Breast epithelium (tissue), 4 donors: ENCODE results near the gene OGFR. TPM values are rescaled to one million over a fixed set of nuclear protein-coding genes. Genes with fewer than 3 reads are reported as not detected.

Experiments
- DNase-seq, 2 donors: peaks; one replicate each; pipeline ENCODE4 v3.0.0-alpha.2; 2019; ENCODE audit warnings: low spot score in 2 of 2
- H3K27ac ChIP-seq, 2 donors: fragments of 200-600 bp; sonication (generic) in 1 of 2; one replicate each; pipeline ENCODE4 v1.5.1; 2016 to 2019; ENCODE audit warnings: mild to moderate bottlenecking in 1 of 2
- H3K27me3 ChIP-seq, 2 donors: fragments of 200-600 bp; sonication (generic) in 1 of 2; one replicate each; pipeline versions ENCODE4 v1.5.1 to v1.6.0; 2017 to 2019; ENCODE audit warnings: control low read depth in 1 of 2, mild to moderate bottlenecking in 1 of 2
- H3K36me3 ChIP-seq: fragments of 200-600 bp; one replicate; pipeline ENCODE4 v1.5.1; 2019
- H3K4me1 ChIP-seq, 2 donors: fragments of 200-600 bp; sonication (generic); one replicate each; pipeline ENCODE4 v1.5.1; 2016 to 2019; ENCODE audit warnings: control low read depth in 1 of 2
- H3K4me3 ChIP-seq, 3 donors: fragments of 200-600 bp; sonication (generic); 1 replicate in 2 of 3; 2 replicates in 1 of 3; pipeline ENCODE4 v1.5.1; 2016 to 2019; ENCODE audit warnings: mild to moderate bottlenecking in 3 of 3, moderate library complexity in 2 of 3
- H3K9me3 ChIP-seq, 2 donors: fragments of 200-600 bp; sonication (generic) in 1 of 2; one replicate each; pipeline ENCODE4 v1.5.1; 2016 to 2019; ENCODE audit warnings: control low read depth in 1 of 2
- CTCF ChIP-seq, 3 donors: fragments of 450-650 bp; IDR thresholded peaks; one replicate each; pipeline ENCODE4 v1.5.1; 2016 to 2017; ENCODE audit warnings: antibody characterized with exemption in 3 of 3, mild to moderate bottlenecking in 3 of 3, moderate library complexity in 3 of 3
- POLR2A ChIP-seq: fragments of 450-650 bp; IDR thresholded peaks from one replicate; pipeline ENCODE4 v1.6.1; 2016; ENCODE audit warnings: antibody characterized with exemption, mild to moderate bottlenecking, moderate library complexity
- POLR2AphosphoS5 ChIP-seq, 3 donors: sonication (generic); formaldehyde crosslinking; IDR thresholded peaks; one replicate each; pipeline ENCODE4 v1.6.1; 2017; ENCODE audit warnings: antibody characterized with exemption in 3 of 3
- intact Hi-C: fragments of 100-400 bp; cut with DNase I; formaldehyde crosslinking; loops from one replicate; pipeline ENCODE4 v1.15.1; 2023; ENCODE audit warnings: low total_unique reads
- total RNA-seq, 3 donors: library from RNA; depleted of rRNA; stranded (reverse); fragments of >200 nt; gene quantifications; one replicate each; pipeline ENCODE4 v1.1.0, GENCODE V29; 2016

Gene OGFR
- total RNA-seq, 3 donors from 2014 or later = 38.5 to 45.3 (median 44.2) TPM

DNA sequence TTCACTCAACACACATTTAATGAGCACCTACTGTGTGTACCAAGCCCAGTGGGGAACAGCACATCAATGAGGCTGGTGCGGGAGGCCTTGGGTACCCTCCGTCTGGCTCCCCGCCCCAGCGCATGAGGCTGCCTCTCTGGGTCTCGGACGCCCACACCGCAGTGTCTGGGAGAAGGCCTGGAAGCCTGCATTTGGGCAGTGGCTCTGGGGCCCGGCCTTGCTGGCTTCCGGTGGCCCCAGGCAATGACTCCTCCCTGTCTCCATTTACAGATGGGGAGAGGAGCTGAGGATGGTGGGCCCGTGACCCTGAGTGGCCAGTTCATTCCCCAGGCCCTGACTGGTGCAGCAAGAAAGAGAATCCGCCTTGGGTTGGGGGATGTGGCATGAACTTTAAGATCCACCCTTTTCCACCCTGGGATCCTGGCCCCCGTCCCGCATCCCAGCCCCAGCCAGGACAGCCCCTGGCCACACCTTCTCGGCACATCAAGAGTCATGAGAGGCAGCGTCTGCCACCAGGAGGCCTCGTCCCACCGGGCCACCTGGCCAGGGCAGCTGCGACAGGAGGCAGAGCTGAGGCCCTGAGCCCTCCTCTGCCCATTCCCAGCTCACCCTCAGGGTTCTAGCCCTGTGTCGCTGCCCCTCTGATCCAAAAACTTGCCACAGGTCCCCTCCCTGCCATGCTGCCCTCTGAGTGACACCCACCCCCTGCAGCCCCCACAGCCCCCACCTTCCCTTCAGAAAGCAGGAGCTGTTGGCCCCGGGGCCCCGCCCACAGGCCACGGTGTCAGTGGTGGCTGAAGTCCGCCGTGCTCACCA is 25.8 kb upstream of the OGFR start:
- TF ChIP-seq POLR2A = no peak
- TF ChIP-seq CTCF (IDR thresholded peaks at IDR 0.05) = no peak
- no peak for TF ChIP-seq POLR2AphosphoS5 (IDR thresholded peaks at IDR 0.05)
- no peak overlapping the region for H3K27ac ChIP-seq
- no peak for DNase-seq
- peaks cover 0 to 36% of the 10 kb centered on the region in 2 donors for H3K27me3 ChIP-seq
- H3K4me3 ChIP-seq = no peak overlapping the region
- H3K4me1 ChIP-seq = no peaks in the 10 kb centered on the region
- no peaks in the 10 kb centered on the region for H3K9me3 ChIP-seq
- no peaks in the 10 kb centered on the region for H3K36me3 ChIP-seq
- intact Hi-C loops = loop anchor here (5.0 kb wide), 1 partner anchor 628 kb away; no protein-coding TSS in a partner anchor

DNA sequence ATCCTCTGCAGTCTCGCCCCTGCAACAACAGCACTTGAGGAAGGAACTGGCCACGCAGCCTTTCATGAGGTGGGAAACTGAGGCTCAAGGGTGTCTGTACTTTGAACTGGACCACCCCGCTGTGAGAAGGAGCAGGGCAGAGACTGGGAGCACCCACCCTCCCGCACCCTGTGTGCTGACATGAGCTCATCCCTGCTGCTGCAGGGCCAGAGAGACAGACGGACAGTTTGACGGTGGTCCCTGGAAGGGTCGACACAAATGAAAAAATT is 25.3 kb upstream of the OGFR start:
- no peaks in the 10 kb centered on the region for H3K9me3 ChIP-seq
- no peaks in the 10 kb centered on the region for H3K4me1 ChIP-seq
- DNase-seq = no peak
- no peak for TF ChIP-seq POLR2AphosphoS5 (IDR thresholded peaks at IDR 0.05)
- no peak for TF ChIP-seq POLR2A
- TF ChIP-seq CTCF (IDR thresholded peaks at IDR 0.05) = no peak
- peaks cover 0 to 36% of the 10 kb centered on the region in 2 donors for H3K27me3 ChIP-seq
- intact Hi-C loops = loop anchor here (5.0 kb wide), 1 partner anchor 628 kb away; no protein-coding TSS in a partner anchor
- no peaks in the 10 kb centered on the region for H3K36me3 ChIP-seq
- H3K27ac ChIP-seq = no peak overlapping the region
- no peak overlapping the region for H3K4me3 ChIP-seq

GRCh38 chr20:62780204-62780603 is 24.4 kb upstream of the OGFR start:
- Histone ChIP-seq H3K27ac (no peak overlapping the region), H3K9me3 (no peaks in the 10 kb centered on the region), H3K4me3 (no peak overlapping the region), H3K36me3 (no peaks in the 10 kb centered on the region), H3K27me3 (peaks cover 0 to 28% of the 10 kb centered on the region in 2 donors), H3K4me1 (no peaks in the 10 kb centered on the region)
- TF ChIP-seq CTCF (IDR thresholded peaks at IDR 0.05) (no peak), POLR2AphosphoS5 (IDR thresholded peaks at IDR 0.05) (no peak), POLR2A (no peak)
- intact Hi-C loops = loop anchor here (10.0 kb wide), 3 partner anchors 85 to 285 kb away; no protein-coding TSS in a partner anchor
- no peak for DNase-seq

DNA sequence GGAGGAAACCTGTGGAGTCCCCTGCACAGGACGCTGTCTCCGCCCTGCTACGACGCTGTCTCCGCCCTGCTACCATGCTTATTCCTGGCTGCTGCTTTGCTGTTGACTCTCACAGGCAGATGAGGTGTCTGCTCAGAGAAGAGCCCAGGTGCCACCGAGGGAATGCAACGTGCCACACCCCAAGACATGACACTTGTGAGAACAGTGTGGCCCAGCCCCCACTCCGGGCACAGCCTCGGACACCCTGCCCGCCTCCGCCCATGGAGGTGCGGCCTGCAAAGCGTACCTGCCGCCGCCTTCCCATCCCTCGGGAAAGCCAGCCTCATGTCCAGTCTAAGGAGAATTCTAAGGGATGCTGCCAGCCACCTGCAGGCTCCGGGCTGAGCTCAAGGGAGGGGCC is 23.9 kb upstream of the OGFR start:
- no peaks in the 10 kb centered on the region for H3K9me3 ChIP-seq
- no peak overlapping the region for H3K4me3 ChIP-seq
- H3K4me1 ChIP-seq = no peaks in the 10 kb centered on the region
- no peak for DNase-seq
- TF ChIP-seq POLR2A = no peak
- TF ChIP-seq CTCF (IDR thresholded peaks at IDR 0.05) = no peak
- TF ChIP-seq POLR2AphosphoS5 (IDR thresholded peaks at IDR 0.05) = no peak
- no peaks in the 10 kb centered on the region for H3K36me3 ChIP-seq
- H3K27ac ChIP-seq = no peak overlapping the region
- H3K27me3 ChIP-seq = peaks cover 0 to 24% of the 10 kb centered on the region in 2 donors
- intact Hi-C loops = loop anchor here (10.0 kb wide), 3 partner anchors 86 to 286 kb away; no protein-coding TSS in a partner anchor

- H3K4me3 ChIP-seq = no peak overlapping the region
- H3K4me1 ChIP-seq = no peaks in the 10 kb centered on the region
- H3K27me3 ChIP-seq = peaks cover 0 to 24% of the 10 kb centered on the region in 2 donors
- no peaks in the 10 kb centered on the region for H3K9me3 ChIP-seq
- DNase-seq = no peak
- H3K36me3 ChIP-seq = no peaks in the 10 kb centered on the region
- H3K27ac ChIP-seq = no peak overlapping the region
- TF ChIP-seq POLR2A (no peak), POLR2AphosphoS5 (IDR thresholded peaks at IDR 0.05) (no peak), CTCF (IDR thresholded peaks at IDR 0.05) (no peak)
- intact Hi-C loops = loop anchor here (10.0 kb wide), 3 partner anchors 88 to 288 kb away; no protein-coding TSS in a partner anchor
Measured at GRCh38 chr20:62782149-62782892, 22.3 kb upstream of the OGFR start.
